PC-3 (cell line): ENCODE results near the gene RNF217. TPM values are rescaled to one million over a fixed set of nuclear protein-coding genes. Genes with fewer than 3 reads are reported as not detected.

Experiments
- ATAC-seq: fragments of 200-7000 bp; cut with Tn5 transposase; 2 replicates; pipeline ENCODE4 v1.9.1; 2020; ENCODE audit warnings: mild to moderate bottlenecking, moderate library complexity
- BruUV-seq: library from RNA; stranded (reverse); fragments of 400-500 nt; replicated peaks from 2 replicates; lab custom pipeline; 2021; lab: Mats Ljungman, UMichigan
- CTCF ChIA-PET: fragments of 300-600 bp; sonication (Branson Sonifier 250); formaldehyde crosslinking; loops from one replicate; lab custom pipeline; 2022; ENCODE audit warnings: antibody characterized with exemption; lab: Charles Lee
- POLR2A ChIA-PET: fragments of 300-600 bp; sonication (Branson Sonifier 250); formaldehyde crosslinking; loops from one replicate; lab custom pipeline; 2022; ENCODE audit warnings: antibody characterized with exemption; ENCODE audit not compliant: unreplicated experiment; lab: Charles Lee
- DNase-seq: peaks from one replicate; pipeline ENCODE4 v3.0.0-alpha.2; 2015
- H2AFZ ChIP-seq: fragments of 300-600 bp; sonication (generic); 2 replicates; pipeline ENCODE4 v1.6.0; 2016; ENCODE audit warnings: antibody characterized with exemption, low read length
- H3F3A ChIP-seq: fragments of 300-600 bp; sonication (generic); one replicate; pipeline ENCODE4 v1.6.0; 2017; ENCODE audit warnings: antibody characterized with exemption, low read length, control low read depth, mild to moderate bottlenecking; ENCODE audit not compliant: unreplicated experiment
- H3K27ac ChIP-seq: fragments of 300-600 bp; sonication (generic); 2 replicates; pipeline ENCODE4 v1.5.1; 2016; ENCODE audit warnings: mild to moderate bottlenecking, low read length
- H3K27me3 ChIP-seq: fragments of 300-600 bp; sonication (generic); 2 replicates; pipeline ENCODE4 v1.6.1; 2016; ENCODE audit warnings: low read length, mixed read lengths
- H3K36me3 ChIP-seq: fragments of 300-600 bp; sonication (generic); 2 replicates; pipeline ENCODE4 v1.6.1; 2016; ENCODE audit warnings: low read depth, mixed run types, low read length, mixed read lengths
- H3K4me1 ChIP-seq: fragments of 300-600 bp; sonication (generic); 2 replicates; pipeline ENCODE4 v1.5.1; 2016; ENCODE audit warnings: low read length; ENCODE audit not compliant: insufficient read depth
- H3K4me2 ChIP-seq: fragments of 300-600 bp; sonication (generic); 2 replicates; pipeline ENCODE4 v1.6.0; 2016; ENCODE audit warnings: low read length
- H3K4me3 ChIP-seq: fragments of 300-600 bp; sonication (generic); 2 replicates; pipeline ENCODE4 v1.5.1; 2016; ENCODE audit warnings: mild to moderate bottlenecking, low read length, mixed read lengths
- H3K79me2 ChIP-seq: fragments of 300-600 bp; sonication (generic); 2 replicates; pipeline ENCODE4 v1.6.1; 2017; ENCODE audit warnings: low read length, mixed read lengths
- H3K9ac ChIP-seq: fragments of 300-600 bp; sonication (generic); 2 replicates; pipeline ENCODE4 v1.6.0; 2016; ENCODE audit warnings: mild to moderate bottlenecking, low read length
- H3K9me2 ChIP-seq: fragments of 300-600 bp; sonication (generic); replicated peaks from 2 replicates; pipeline ENCODE4 v1.6.1; 2016; ENCODE audit warnings: mixed run types, low read length, mixed read lengths
- H3K9me3 ChIP-seq: fragments of 300-600 bp; sonication (generic); 2 replicates; pipeline ENCODE4 v1.6.1; 2016; ENCODE audit warnings: low read length, mixed read lengths
- H4K20me1 ChIP-seq: fragments of 300-600 bp; sonication (generic); 2 replicates; pipeline ENCODE4 v1.6.1; 2016; ENCODE audit warnings: low read length, mixed read lengths
- EZH2 ChIP-seq: fragments of 300-600 bp; sonication (generic); IDR thresholded peaks from one replicate; pipeline ENCODE4 v1.6.1; 2017; ENCODE audit warnings: antibody characterized with exemption, mild to moderate bottlenecking, low read length; ENCODE audit not compliant: unreplicated experiment
- EZH2phosphoT487 ChIP-seq: fragments of 300-600 bp; sonication (generic); IDR thresholded peaks from 2 replicates; pipeline ENCODE4 v1.6.1; 2018; ENCODE audit warnings: mild to moderate bottlenecking, antibody characterized with exemption, low read length, borderline replicate concordance
- intact Hi-C: fragments of 100-400 bp; cut with micrococcal nuclease; formaldehyde crosslinking; loops from 2 replicates; pipeline ENCODE4 v1.9.0; 2023
- total RNA-seq: library from RNA; depleted of rRNA; stranded (reverse); fragments of >200 nt; gene quantifications from 2 replicates; pipeline ENCODE4 v1.2.3, GENCODE V29; 2014
- TF ChIP-seq, protein P1 (sequence below): fragments of 300-600 bp; sonication (generic); conservative IDR thresholded peaks from 2 replicates; pipeline ENCODE4 v1.5.1; 2017; ENCODE audit warnings: antibody characterized with exemption, low read depth, mild to moderate bottlenecking, low read length

The RNF217 gene
- total RNA-seq, 1 experiment from 2014 or later: 7.7 TPM

DNA sequence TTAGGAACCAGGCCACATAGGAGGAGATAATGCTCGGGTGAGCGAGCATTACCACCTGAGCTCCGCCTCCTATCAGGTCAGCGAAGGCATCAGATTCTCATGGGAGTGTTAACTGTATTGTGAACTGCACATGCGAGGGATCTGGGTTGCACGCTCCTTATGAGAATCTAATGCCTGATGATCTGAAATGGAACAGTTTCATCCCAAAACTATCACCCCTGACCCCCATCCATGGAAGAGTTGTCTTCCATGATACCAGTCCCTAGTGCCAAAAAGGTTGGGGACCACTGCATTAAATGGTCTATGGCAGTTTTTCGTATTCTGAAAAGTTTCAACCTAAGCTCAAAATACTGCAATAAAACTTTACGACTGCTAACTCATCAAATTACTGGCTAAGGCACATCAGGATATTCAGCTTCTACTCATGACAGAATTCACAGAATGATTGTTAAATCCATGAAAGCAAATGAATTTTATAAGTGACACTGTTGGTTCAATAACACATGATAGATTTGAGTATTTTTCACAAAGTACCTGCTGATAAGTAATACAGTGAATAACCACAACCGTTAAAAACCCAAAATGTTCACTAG lies 25.9 kb downstream of the RNF217 start:
- no peak for ATAC-seq

DNA sequence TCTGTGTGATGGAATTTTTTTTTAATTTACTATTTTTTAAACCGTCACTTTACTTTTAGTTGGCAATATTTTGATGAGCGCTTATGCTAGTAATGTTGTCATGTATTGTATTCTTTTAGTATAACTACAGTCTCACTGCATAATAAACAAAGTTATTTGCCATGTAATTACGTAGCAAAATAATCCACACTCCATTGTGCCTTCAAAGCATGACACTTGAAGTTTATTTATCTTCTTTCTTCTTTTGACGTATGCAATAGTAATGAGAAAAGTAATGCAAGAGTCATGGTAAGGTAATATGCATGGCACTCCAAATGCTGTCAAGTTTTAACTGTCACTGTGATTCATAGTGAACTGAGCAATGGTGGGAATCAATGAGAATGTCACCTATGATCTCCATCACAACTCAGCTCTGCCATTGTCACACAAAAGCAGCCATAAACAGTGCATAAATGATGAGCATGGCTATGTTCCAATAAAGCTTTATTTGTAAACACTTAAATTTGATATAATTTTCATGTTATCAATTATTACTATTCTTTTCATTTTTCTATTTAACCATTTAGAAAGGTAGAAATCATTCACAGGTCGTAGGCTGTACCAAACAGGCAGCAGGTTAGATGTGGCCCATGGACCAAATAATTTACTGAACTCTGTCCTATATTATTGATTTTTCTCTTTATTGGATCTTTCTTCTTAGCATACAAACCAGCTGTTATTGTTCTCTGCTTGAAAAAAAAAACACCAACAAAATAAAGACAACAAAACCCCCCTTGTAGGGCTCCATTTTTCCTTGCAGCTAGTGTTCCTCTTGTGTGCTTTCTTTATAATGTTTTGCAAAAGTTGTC lies 27.1 kb downstream of the RNF217 start:
- no peak overlapping the region for H3K9ac ChIP-seq
- no peaks in the 10 kb centered on the region for H3K9me2 ChIP-seq
- peaks cover 13% of the 10 kb centered on the region; the same call in 1 of the 2 replicates for H3K79me2 ChIP-seq
- H3K4me3 ChIP-seq: no peak overlapping the region
- TF ChIP-seq EZH2: no peak
- BruUV-seq: no TSS peak
- no peaks in the 10 kb centered on the region for H3F3A ChIP-seq
- CTCF ChIA-PET: no interaction called here
- no peak overlapping the region for H3K4me2 ChIP-seq
- no peak for DNase-seq
- H3K27me3 ChIP-seq: no peaks in the 10 kb centered on the region
- peaks cover 24% of the 10 kb centered on the region for H3K4me1 ChIP-seq
- no peak overlapping the region for H3K27ac ChIP-seq
- H3K9me3 ChIP-seq: no peaks in the 10 kb centered on the region
- no peaks in the 10 kb centered on the region for H4K20me1 ChIP-seq
- no peaks in the 10 kb centered on the region for H3K36me3 ChIP-seq
- intact Hi-C loops: no loop called here
- POLR2A ChIA-PET: no interaction called here
- ATAC-seq: no peak
- no peak overlapping the region for H2AFZ ChIP-seq

More for the DNA sequence above, 25.9 kb downstream of the RNF217 start:
- no peak overlapping the region for H3K4me3 ChIP-seq
- H3K4me2 ChIP-seq: no peak overlapping the region
- H3K9ac ChIP-seq: no peak overlapping the region
- H4K20me1 ChIP-seq: no peaks in the 10 kb centered on the region
- ChIA-PET CTCF (no interaction called here), POLR2A (no interaction called here)
- peaks cover 15% of the 10 kb centered on the region; the same call in 1 of the 2 replicates for H3K79me2 ChIP-seq
- TF ChIP-seq, protein P1, sequence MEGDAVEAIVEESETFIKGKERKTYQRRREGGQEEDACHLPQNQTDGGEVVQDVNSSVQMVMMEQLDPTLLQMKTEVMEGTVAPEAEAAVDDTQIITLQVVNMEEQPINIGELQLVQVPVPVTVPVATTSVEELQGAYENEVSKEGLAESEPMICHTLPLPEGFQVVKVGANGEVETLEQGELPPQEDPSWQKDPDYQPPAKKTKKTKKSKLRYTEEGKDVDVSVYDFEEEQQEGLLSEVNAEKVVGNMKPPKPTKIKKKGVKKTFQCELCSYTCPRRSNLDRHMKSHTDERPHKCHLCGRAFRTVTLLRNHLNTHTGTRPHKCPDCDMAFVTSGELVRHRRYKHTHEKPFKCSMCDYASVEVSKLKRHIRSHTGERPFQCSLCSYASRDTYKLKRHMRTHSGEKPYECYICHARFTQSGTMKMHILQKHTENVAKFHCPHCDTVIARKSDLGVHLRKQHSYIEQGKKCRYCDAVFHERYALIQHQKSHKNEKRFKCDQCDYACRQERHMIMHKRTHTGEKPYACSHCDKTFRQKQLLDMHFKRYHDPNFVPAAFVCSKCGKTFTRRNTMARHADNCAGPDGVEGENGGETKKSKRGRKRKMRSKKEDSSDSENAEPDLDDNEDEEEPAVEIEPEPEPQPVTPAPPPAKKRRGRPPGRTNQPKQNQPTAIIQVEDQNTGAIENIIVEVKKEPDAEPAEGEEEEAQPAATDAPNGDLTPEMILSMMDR: no peak
- no peak for TF ChIP-seq EZH2phosphoT487
- no peak for TF ChIP-seq EZH2
- H3K4me1 ChIP-seq: peaks cover 27% of the 10 kb centered on the region
- no peaks in the 10 kb centered on the region for H3K9me3 ChIP-seq
- BruUV-seq: no TSS peak
- no peak overlapping the region for H3K27ac ChIP-seq
- H3K27me3 ChIP-seq: no peaks in the 10 kb centered on the region
- intact Hi-C loops: no loop called here
- H3K9me2 ChIP-seq: no peaks in the 10 kb centered on the region
- DNase-seq: no peak
- H3K36me3 ChIP-seq: no peaks in the 10 kb centered on the region
- H2AFZ ChIP-seq: no peak overlapping the region
- H3F3A ChIP-seq: no peaks in the 10 kb centered on the region

DNA sequence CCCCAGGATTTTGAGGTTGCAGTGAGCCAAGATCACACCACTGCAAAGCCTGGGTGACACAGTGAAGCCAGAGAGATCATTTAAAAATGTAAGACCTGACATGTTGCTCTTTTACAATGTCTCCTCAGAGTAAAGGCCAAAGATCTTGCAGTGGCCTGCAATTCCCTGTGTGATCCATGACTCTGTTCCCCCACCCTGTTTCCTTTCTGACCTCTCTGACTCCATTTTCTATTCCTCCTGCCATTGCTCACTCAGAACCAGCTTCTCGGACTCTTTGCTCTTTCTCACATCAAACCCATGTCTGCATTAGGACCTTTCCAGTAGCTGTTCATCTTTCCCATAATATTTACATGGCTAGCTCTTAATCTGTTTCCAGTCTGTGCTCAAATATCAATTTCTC lies 28.8 kb downstream of the RNF217 start:
- no peak overlapping the region for H3K27ac ChIP-seq
- H3K27me3 ChIP-seq: no peaks in the 10 kb centered on the region
- no peaks in the 10 kb centered on the region for H3K9me2 ChIP-seq
- ATAC-seq (no peak), DNase-seq (no peak)
- H2AFZ ChIP-seq: no peak overlapping the region
- POLR2A ChIA-PET: no interaction called here
- H3K36me3 ChIP-seq: no peaks in the 10 kb centered on the region
- CTCF ChIA-PET: no interaction called here
- H3K79me2 ChIP-seq: peaks cover 7% of the 10 kb centered on the region; the same call in 1 of the 2 replicates
- no peak overlapping the region for H3K9ac ChIP-seq
- no peak overlapping the region for H3K4me3 ChIP-seq
- peaks cover 26% of the 10 kb centered on the region for H3K4me1 ChIP-seq
- intact Hi-C loops: no loop called here
- no peaks in the 10 kb centered on the region for H3F3A ChIP-seq
- H4K20me1 ChIP-seq: no peaks in the 10 kb centered on the region
- TF ChIP-seq EZH2phosphoT487 (no peak), EZH2 (no peak)
- TF ChIP-seq, protein P1: no peak
- BruUV-seq: no TSS peak
- H3K4me2 ChIP-seq: no peak overlapping the region
- H3K9me3 ChIP-seq: no peaks in the 10 kb centered on the region
